Stimulated activated naive CD4-positive, alpha-beta T cell treated with Interleukin-2 at 50 U/mL for 16 hours (primary cell): ENCODE data around the gene SLC25A30.
"Not testable (repeated sequence)": the region's sequence is repeated elsewhere in the genome, so short reads cannot be mapped to it uniquely, and the experiment has no call there.

Source experiments
- DNase-seq: peaks from one replicate; lab custom pipeline; 2025; lab: John Stamatoyannopoulos, UW

SLC25A30 gene

DNA sequence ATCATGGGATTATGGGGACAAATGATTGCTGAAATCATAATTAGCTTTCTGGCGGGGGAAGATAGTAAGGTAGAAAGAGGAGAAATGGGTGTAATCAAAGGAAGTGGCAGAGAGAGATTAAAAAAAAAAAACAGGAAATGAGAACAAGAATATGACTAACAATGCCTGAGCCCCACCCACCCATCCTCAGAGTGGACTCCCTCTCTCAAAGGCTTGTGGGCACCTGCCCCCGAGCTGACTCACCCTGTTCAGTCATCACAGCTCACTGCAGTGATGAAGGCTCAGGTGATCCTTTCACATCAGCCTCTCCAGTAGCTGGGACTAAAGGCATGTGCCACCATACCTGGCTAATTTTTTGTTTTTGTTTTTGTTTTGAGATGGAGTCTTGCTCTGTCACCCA is 50.8 kb downstream of the SLC25A30 start:
- DNase-seq = peak; percentile 93

DNA sequence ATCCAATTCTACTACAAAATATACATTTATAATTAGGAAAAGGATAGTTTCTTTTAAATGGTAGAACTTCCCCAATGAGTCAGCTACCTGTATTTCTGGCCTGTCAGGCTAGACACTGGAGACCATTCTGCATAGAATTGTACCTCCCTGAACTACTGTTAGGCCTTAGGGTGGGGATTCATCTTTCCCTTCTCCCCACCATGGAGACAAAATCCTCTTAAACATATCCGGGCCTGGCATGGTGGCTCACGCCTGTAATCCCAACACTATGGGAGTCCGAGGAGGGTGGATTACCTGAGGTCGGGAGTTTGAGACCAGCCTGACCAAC is 52.7 kb downstream of the SLC25A30 start:
- no peak for DNase-seq

DNA sequence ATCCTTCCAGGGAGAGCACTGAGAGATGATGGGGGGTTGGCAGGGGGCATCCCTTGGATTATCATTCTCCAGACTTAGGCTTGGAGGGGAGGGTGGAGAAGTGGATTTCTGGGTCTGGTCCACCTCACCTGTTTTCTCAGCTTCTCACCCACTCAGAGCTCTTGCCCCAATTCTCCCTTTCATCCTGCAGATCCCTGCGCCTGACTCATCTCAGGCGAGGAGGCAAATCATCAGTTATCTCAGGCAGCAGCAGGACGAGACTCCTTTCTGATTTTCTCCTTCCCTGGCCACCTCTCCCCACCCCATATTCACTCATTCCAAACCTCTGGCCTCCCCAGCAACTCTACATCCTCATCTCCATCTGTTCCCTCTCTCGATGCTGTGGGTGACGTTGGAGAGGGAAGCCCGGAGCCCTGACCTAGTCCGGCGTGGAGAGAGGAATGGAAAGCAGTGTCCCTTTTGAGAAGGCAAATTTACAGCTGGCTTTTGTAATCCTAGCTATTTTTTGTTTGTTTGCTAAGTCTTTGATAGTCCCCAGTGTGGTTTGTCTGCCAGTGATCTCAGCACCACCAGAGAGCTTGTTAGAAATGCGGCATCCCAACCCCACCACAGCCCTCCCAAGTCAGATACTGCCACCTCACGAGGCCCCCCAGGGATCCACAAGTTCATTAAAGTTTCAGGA is 53.2 kb downstream of the SLC25A30 start:
- no peak for DNase-seq

DNA sequence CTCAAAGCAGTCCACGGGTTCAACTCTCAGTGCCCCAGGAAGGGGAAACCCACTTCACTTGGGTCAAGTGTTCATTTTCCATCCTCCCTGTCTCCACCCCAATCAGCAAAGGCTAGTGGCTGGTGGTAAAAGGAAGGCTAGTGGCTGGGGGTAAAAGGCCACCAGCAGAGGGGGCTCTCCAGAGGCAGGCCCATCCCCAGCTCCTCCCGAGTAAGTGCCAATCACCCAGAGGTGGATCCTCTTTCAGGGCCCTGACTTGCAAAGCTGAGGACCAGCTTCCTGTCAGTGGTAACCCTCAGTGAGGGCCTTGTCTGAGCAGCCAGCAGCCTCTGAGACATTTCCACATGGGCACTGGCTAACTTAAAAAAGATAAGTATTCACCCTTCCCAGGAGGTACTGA is 55.2 kb downstream of the SLC25A30 start:
- DNase-seq = no peak

DNA sequence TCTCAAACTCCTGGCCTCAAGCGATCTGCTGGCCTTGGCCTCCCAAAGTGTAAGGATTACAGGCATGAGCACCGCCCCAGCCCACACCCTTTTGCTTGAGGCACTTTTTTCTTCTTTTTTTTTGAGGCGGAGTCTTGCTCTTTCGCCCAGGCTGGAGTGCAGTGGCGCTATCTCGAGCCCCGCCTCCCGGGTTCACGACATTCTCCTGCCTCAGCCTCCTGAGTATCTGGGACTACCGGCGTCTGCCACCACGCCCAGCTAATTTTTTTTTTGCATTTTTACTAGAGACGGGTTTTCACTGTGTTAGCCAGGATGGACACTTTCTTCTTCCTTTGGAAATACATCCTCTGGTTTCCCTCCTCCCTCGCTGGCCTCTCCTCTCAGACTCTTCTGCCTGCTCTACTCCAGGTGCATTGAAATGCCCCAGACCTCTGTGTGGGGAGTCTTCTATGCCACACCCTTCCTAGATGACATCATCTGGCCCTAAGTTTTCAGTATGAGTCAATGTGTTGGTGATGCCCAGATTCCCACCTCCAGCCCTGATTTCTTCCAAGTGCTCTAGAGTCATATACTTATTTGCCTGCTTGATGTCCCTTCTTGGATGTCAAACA is 56.5 kb downstream of the SLC25A30 start:
- no peak for DNase-seq

DNA sequence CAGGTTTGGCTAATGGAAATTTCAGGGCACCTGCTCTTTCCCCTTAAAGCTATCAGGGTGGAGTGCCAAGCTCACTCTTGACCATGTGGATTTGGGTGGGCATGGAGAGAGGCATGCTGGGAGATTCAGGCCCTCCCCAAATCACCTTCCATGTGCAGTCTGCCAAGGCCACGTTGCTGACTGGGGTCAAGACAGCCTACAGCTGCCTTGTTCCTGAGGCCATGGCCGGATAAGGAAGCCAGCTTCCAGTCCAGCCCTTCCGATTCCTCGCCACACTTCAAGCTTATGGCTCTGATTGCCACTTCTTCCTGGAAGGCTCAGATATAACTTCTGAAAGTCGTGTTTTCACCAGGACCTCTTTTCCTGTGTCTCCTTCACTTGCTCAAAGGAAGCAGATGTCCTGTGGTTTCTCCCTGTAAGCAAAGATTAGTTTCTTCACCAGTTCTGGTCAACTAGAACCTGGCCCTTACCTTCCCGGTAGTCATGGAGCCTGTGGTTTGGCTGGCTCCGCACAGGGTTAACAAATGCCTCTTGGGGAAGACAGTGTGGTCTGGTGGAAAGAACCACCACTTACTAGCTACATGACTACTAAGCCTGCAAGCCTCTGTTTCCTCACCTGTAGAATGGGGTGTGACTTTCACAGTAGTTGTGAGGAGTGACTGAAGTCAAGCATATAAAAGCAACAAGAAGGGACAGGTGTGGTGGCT is 61.1 kb downstream of the SLC25A30 start:
- no peak for DNase-seq

DNA sequence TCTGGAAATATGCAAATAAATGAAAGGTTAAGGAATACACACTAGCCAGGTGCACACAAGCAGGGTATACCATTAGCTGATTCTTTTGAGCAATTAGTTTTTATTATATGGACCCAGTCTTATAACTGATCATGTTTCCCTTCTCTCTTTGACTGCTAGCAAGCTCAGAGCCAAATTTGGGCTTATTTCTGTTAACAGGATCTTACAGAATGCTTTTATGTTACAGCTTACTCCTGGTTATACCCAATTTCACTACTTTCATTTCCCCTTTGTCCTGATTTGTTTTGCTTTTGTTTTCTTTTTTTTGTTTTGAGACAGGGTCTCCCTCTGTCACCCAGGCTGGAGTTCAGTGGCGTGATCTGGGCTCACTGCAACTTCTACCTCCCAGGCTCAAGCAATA is 64.3 kb downstream of the SLC25A30 start:
- no peak for DNase-seq

DNA sequence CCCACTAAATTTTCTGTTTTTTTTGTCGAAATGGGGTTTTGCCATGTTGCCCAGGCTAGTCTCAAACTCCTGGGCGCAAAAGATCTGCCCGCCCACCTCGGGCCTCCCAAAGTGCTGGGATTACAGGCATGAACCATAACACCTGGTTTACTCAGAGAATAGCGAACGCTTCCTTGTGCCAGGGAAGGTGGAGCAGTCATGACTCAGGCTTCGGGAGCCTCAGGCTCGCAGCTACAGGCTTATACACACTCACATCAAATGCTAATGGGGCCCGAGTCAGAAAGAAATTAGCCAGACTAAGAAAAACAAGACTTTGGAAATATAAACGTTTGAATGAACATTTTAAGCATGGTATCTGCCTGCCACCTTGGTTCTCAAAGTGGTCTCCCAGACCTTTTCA is 66.1 kb downstream of the SLC25A30 start:
- DNase-seq = no peak

DNA sequence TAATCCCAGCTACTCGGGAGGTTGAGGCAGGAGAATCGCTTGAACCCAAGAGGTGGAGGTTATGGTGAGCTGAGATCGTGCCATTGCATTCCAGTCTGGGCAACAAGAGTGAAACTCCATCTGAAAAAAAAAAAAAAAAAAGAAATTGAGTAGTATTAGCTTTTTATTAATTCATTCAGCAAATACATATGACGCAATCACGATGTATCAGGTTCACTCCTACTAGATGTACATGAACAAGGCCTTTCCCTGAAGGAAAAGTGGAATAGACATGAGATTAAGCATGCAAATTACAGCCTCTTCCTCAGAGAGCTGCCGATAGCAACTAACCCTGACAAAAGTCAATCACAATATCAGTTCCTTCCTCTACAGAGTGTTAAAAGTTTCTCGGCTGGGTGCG is 68.0 kb downstream of the SLC25A30 start:
- no peak for DNase-seq

DNA sequence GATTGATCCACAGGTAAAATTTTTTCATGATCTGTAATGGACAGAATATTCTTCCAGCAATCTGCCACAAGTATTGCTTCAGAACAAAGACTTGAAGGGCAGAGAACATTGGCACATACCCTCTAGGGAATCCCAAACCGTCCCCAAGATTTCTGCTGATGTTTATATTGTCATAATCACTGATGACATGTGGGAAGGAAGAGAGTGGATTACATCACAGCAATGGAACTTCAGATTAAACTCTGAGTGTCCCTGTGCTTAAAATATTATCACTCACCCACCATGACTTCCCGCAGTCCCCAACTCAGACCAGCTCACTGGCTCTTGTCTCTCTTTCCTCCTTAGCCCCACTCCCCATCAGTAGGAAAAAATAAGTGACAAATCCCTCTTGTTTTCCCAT is 68.7 kb downstream of the SLC25A30 start:
- DNase-seq = no peak

DNA sequence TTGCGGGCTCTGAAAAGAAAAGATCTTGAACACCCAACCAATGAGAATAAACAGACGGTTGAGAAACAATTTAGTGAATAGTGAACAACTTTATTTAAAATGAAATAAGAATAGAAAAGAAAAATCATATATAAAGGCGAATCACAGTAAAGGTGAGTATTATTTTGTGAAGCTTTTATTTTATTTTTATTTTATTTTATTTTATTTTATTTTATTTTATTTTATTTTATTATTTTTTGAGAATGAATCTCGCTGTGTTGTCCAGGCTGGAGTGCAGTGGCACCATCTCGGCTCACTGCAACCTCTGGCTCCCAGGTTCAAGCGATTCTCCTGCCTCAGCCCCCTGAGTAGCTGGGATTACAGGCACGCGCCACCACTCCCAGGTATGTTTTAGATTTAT is 74.1 kb downstream of the SLC25A30 start:
- DNase-seq = not testable (repeated sequence)
